HCT116 (cell line): Measurements from ENCODE around the gene CLEC3B. TPM values are rescaled to one million over a fixed set of nuclear protein-coding genes. Genes with fewer than 3 reads are reported as not detected.

Experiments used
- ATAC-seq: fragments of 200-7000 bp; cut with Tn5 transposase; 2 replicates; pipeline ENCODE4 v1.9.1; 2020; ENCODE audit warnings: mild to moderate bottlenecking, moderate library complexity
- BruUV-seq: library from RNA; stranded (reverse); fragments of 400-500 nt; replicated peaks from 2 replicates; lab custom pipeline; 2021; lab: Mats Ljungman, UMichigan
- CTCF ChIA-PET: fragments of 300-600 bp; sonication (Branson Sonifier 250); formaldehyde crosslinking; loops from one replicate; lab custom pipeline; 2021; ENCODE audit warnings: antibody characterized with exemption; lab: Charles Lee
- POLR2A ChIA-PET: fragments of 300-600, 350-600 bp; sonication (Branson Sonifier 250); formaldehyde crosslinking; loops from one replicate; lab custom pipeline; 2021; ENCODE audit warnings: antibody characterized with exemption; lab: Charles Lee
- RAD21 ChIA-PET, 2 experiments: fragments of 300-600 bp; sonication (Branson Sonifier 250); formaldehyde crosslinking; loops; one replicate each; lab custom pipeline; 2023; ENCODE audit warnings: low total read pairs in 2 of 2; ENCODE audit not compliant: uncharacterized antibody in 2 of 2, unreplicated experiment in 2 of 2, low non-redundant PET in 1 of 2; lab: Charles Lee
- DNase-seq: peaks from one replicate; pipeline ENCODE4 v3.0.0-alpha.2; 2010; ENCODE audit warnings: low read depth, low spot score
- H2AFZ ChIP-seq: fragments of 200-600 bp; shearing (Covaris generic), sonication (generic); 2 replicates; pipeline ENCODE4 v1.6.1; 2017; ENCODE audit warnings: low read depth, mixed run types, mixed read lengths, antibody characterized with exemption, low read length; ENCODE audit not compliant: poor library complexity, severe bottlenecking
- H3K27ac ChIP-seq: 2 replicates; pipeline ENCODE4 v1.5.1; 2012; ENCODE audit warnings: low read depth, low read length
- H3K27me3 ChIP-seq: fragments of 200-600 bp; sonication (generic); 2 replicates; pipeline ENCODE4 v1.6.1; 2016; ENCODE audit warnings: mixed run types, low read length, mixed read lengths; ENCODE audit not compliant: insufficient read depth
- H3K36me3 ChIP-seq, 2 experiments: fragments of 200-500 bp in 1 of 2; fragments of 200-600 bp in 1 of 2; sonication (Bioruptor generic) in 1 of 2; sonication (generic) in 1 of 2; 2 replicates each; pipeline versions ENCODE4 v1.5.1 to v1.6.1; 2014 to 2016; ENCODE audit warnings: low read length in 2 of 2, inconsistent platforms in 1 of 2, mixed read lengths in 1 of 2, mixed run types in 1 of 2; ENCODE audit not compliant: insufficient read depth in 2 of 2, control insufficient read depth in 1 of 2
- H3K4me1 ChIP-seq, 2 experiments: fragments of 200-600 bp in 1 of 2; sonication (generic) in 1 of 2; 2 replicates each; pipeline versions ENCODE4 v1.5.1 to v1.6.1; 2012 to 2017; ENCODE audit warnings: low read length in 2 of 2, inconsistent platforms in 1 of 2, mild to moderate bottlenecking in 1 of 2, mixed read lengths in 1 of 2, mixed run types in 1 of 2, moderate library complexity in 1 of 2; ENCODE audit not compliant: insufficient read depth in 2 of 2, control insufficient read depth in 1 of 2
- H3K4me2 ChIP-seq: fragments of 200-600 bp; sonication (generic); 2 replicates; pipeline ENCODE4 v1.6.1; 2017; ENCODE audit warnings: mixed run types, low read length, mixed read lengths
- H3K4me3 ChIP-seq, 2 experiments: fragments of 200-600 bp in 1 of 2; sonication (generic) in 1 of 2; replicated peaks in 1 of 2; 2 replicates each; pipeline ENCODE4 v1.5.1; 2011 to 2016; ENCODE audit warnings: low read length in 2 of 2, control low read depth in 1 of 2, low read depth in 1 of 2, mild to moderate bottlenecking in 1 of 2, mixed read lengths in 1 of 2, mixed run types in 1 of 2
- H3K79me2 ChIP-seq: fragments of 200-600 bp; sonication (generic); 2 replicates; pipeline ENCODE4 v1.6.1; 2017; ENCODE audit warnings: mild to moderate bottlenecking, mixed run types, low read length, moderate library complexity, mixed read lengths; ENCODE audit not compliant: insufficient read depth
- H3K9ac ChIP-seq: fragments of 200-600 bp; sonication (generic); 2 replicates; pipeline ENCODE4 v1.6.1; 2016; ENCODE audit warnings: low read length, mixed read lengths
- H3K9me2 ChIP-seq: fragments of 200-600 bp; sonication (generic), shearing (Covaris generic); 2 replicates; pipeline ENCODE4 v1.6.1; 2017; ENCODE audit warnings: mixed run types, mild to moderate bottlenecking, moderate library complexity; ENCODE audit not compliant: insufficient read depth
- H3K9me3 ChIP-seq, 2 experiments: fragments of 200-500 bp in 1 of 2; fragments of 200-600 bp in 1 of 2; sonication (Bioruptor generic) in 1 of 2; sonication (generic) in 1 of 2; 2 replicates each; pipeline ENCODE4 v1.6.1; 2014 to 2017; ENCODE audit warnings: low read length in 2 of 2, mixed read lengths in 2 of 2, inconsistent platforms in 1 of 2, low read depth in 1 of 2, mild to moderate bottlenecking in 1 of 2, mixed run types in 1 of 2, moderate library complexity in 1 of 2; ENCODE audit not compliant: control insufficient read depth in 1 of 2, insufficient read depth in 1 of 2
- H4K20me1 ChIP-seq: fragments of 200-600 bp; sonication (generic), shearing (Covaris generic); 2 replicates; pipeline ENCODE4 v1.6.1; 2017; ENCODE audit warnings: mixed run types, mild to moderate bottlenecking, moderate library complexity; ENCODE audit not compliant: insufficient read depth
- CEBPB ChIP-seq: IDR thresholded peaks from 2 replicates; pipeline ENCODE4 v1.6.1; 2012; ENCODE audit warnings: low read depth
- EGR1 ChIP-seq: IDR thresholded peaks from 2 replicates; pipeline ENCODE4 v1.6.1; 2012; ENCODE audit warnings: low read depth
- ELF1 ChIP-seq: IDR thresholded peaks from 2 replicates; pipeline ENCODE4 v1.6.1; 2012; ENCODE audit warnings: low read depth, borderline replicate concordance
- EZH2 ChIP-seq: fragments of 200-600 bp; sonication (generic); IDR thresholded peaks from 2 replicates; pipeline ENCODE4 v1.6.1; 2017; ENCODE audit warnings: antibody characterized with exemption, mixed run types
- EZH2phosphoT487 ChIP-seq: fragments of 200-600 bp; IDR thresholded peaks from 2 replicates; pipeline ENCODE4 v1.6.1; 2018; ENCODE audit warnings: antibody characterized with exemption, borderline replicate concordance
- FOSL1 ChIP-seq: IDR thresholded peaks from 2 replicates; pipeline ENCODE4 v1.6.1; 2012; ENCODE audit warnings: low read depth
- JUND ChIP-seq: IDR thresholded peaks from 2 replicates; pipeline ENCODE4 v1.6.1; 2012
- POLR2AphosphoS5 ChIP-seq: IDR thresholded peaks from 2 replicates; pipeline ENCODE4 v1.6.1; 2011; ENCODE audit warnings: mild to moderate bottlenecking, low read depth, low read length, moderate library complexity
- RAD21 ChIP-seq: IDR thresholded peaks from 2 replicates; pipeline ENCODE4 v1.6.1; 2012; ENCODE audit warnings: low read depth, mild to moderate bottlenecking
- SIN3A ChIP-seq: IDR thresholded peaks from 2 replicates; pipeline ENCODE4 v1.6.1; 2012; ENCODE audit warnings: low read depth
- SP1 ChIP-seq: IDR thresholded peaks from 2 replicates; pipeline ENCODE4 v1.6.1; 2012; ENCODE audit warnings: low read depth
- SRF ChIP-seq: IDR thresholded peaks from 2 replicates; pipeline ENCODE4 v1.6.1; 2012; ENCODE audit warnings: low read depth
- ZFX ChIP-seq: fragments of 450-650 bp; IDR thresholded peaks from 2 replicates; pipeline ENCODE4 v1.6.1; 2017
- intact Hi-C: fragments of 100-400 bp; cut with micrococcal nuclease; formaldehyde crosslinking; loops from 2 replicates; pipeline ENCODE4 v1.10.0; 2022
- total RNA-seq: library from RNA; stranded (reverse); gene quantifications from one replicate; pipeline ENCODE4 v1.2.1, GENCODE V29; 2021; ENCODE audit not compliant: unreplicated experiment
- TF ChIP-seq, protein P1 (sequence below): IDR thresholded peaks from 2 replicates; pipeline ENCODE4 v1.6.1; 2011; ENCODE audit warnings: mild to moderate bottlenecking, low read length, moderate library complexity; ENCODE audit not compliant: insufficient replicate concordance; ENCODE audit errors: extremely low read depth
- TF ChIP-seq, protein P2 (sequence below), 3 experiments: fragments of 200-600 bp in 1 of 3; sonication (generic) in 1 of 3; IDR thresholded peaks in 2 of 3; conservative IDR thresholded peaks in 1 of 3; 2 replicates each; pipeline ENCODE4 v1.5.1; 2012 to 2017; ENCODE audit warnings: low read depth in 2 of 3, low read length in 2 of 3, antibody characterized with exemption in 1 of 3, borderline replicate concordance in 1 of 3, control low read depth in 1 of 3, mild to moderate bottlenecking in 1 of 3, mixed read lengths in 1 of 3, mixed run types in 1 of 3, moderate library complexity in 1 of 3; ENCODE audit not compliant: insufficient read depth in 1 of 3
- TF ChIP-seq, protein P3 (sequence below): IDR thresholded peaks from 2 replicates; pipeline ENCODE4 v1.6.1; 2012

The CLEC3B gene
- total RNA-seq, 1 experiment from 2014 or later = 0.57 TPM

DNA sequence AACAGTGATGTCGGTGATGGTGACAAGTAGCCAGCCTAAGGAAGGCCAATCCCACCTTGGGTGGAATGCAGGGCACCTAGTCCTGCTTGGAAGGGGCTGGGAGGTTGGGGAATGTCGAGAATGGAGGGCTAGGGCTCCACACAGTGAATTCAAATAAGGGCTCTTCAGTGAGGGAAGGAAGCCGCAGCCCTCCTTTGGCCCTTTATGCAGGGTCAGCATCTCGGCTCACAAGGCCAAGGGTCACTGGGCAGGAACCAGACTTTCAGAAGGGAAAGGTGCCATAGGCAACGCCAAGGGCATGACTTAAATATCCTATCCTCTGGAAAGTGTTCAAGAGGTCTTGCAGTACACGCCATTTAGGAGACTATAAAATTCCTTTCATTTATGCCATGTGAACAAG is 56.9 kb downstream of the CLEC3B start:
- H3K9me2 ChIP-seq = no peaks in the 10 kb centered on the region
- no peak overlapping the region for H3K27ac ChIP-seq
- peaks cover 32 to 49% of the 10 kb centered on the region in 2 experiments for H3K36me3 ChIP-seq
- no peak for DNase-seq
- H4K20me1 ChIP-seq = no peaks in the 10 kb centered on the region
- no peaks in the 10 kb centered on the region for H3K9me3 ChIP-seq
- H3K4me1 ChIP-seq = peaks cover 0 to 10% of the 10 kb centered on the region in 2 experiments; a peak in 3 of 4 replicates
- intact Hi-C loops = no loop called here
- RAD21 ChIA-PET = no interaction called here
- no peak overlapping the region for H2AFZ ChIP-seq
- POLR2A ChIA-PET = no interaction called here
- H3K79me2 ChIP-seq = peaks cover 14% of the 10 kb centered on the region; the same call in 1 of the 2 replicates
- no peak overlapping the region for H3K4me2 ChIP-seq
- no TSS peak for BruUV-seq
- no peak overlapping the region for H3K4me3 ChIP-seq
- CTCF ChIA-PET = no interaction called here
- no peaks in the 10 kb centered on the region for H3K27me3 ChIP-seq
- ATAC-seq = no peak
- TF ChIP-seq FOSL1 = no peak
- TF ChIP-seq CEBPB = no peak
- no peak for TF ChIP-seq ZFX
- no peak overlapping the region for H3K9ac ChIP-seq

GRCh38 chr3:45084361-45084760 is 58.3 kb downstream of the CLEC3B start:
- peaks cover 43 to 57% of the 10 kb centered on the region in 2 experiments for H3K36me3 ChIP-seq
- H3K9me2 ChIP-seq = no peaks in the 10 kb centered on the region
- H2AFZ ChIP-seq = no peak overlapping the region
- no peaks in the 10 kb centered on the region for H3K27me3 ChIP-seq
- DNase-seq (no peak), ATAC-seq (no peak)
- peaks cover 0 to 2% of the 10 kb centered on the region in 2 experiments; a peak in 2 of 4 replicates for H3K4me1 ChIP-seq
- H3K79me2 ChIP-seq = peaks cover 21% of the 10 kb centered on the region; the same call in 1 of the 2 replicates
- H3K27ac ChIP-seq = no peak overlapping the region
- CTCF ChIA-PET = no interaction called here
- H3K9ac ChIP-seq = no peak overlapping the region
- no peaks in the 10 kb centered on the region for H3K9me3 ChIP-seq
- no peak overlapping the region for H3K4me2 ChIP-seq
- BruUV-seq = no TSS peak
- POLR2A ChIA-PET = no interaction called here
- intact Hi-C loops = no loop called here
- no peaks in the 10 kb centered on the region for H4K20me1 ChIP-seq
- no peak overlapping the region for H3K4me3 ChIP-seq
- RAD21 ChIA-PET = no interaction called here
- TF ChIP-seq FOSL1 (no peak), ELF1 (no peak), JUND (no peak), EGR1 (no peak), POLR2AphosphoS5 (no peak), CEBPB (no peak), SIN3A (no peak), SRF (no peak), EZH2phosphoT487 (no peak), SP1 (no peak), RAD21 (no peak), EZH2 (no peak)
- TF ChIP-seq, protein P1, sequence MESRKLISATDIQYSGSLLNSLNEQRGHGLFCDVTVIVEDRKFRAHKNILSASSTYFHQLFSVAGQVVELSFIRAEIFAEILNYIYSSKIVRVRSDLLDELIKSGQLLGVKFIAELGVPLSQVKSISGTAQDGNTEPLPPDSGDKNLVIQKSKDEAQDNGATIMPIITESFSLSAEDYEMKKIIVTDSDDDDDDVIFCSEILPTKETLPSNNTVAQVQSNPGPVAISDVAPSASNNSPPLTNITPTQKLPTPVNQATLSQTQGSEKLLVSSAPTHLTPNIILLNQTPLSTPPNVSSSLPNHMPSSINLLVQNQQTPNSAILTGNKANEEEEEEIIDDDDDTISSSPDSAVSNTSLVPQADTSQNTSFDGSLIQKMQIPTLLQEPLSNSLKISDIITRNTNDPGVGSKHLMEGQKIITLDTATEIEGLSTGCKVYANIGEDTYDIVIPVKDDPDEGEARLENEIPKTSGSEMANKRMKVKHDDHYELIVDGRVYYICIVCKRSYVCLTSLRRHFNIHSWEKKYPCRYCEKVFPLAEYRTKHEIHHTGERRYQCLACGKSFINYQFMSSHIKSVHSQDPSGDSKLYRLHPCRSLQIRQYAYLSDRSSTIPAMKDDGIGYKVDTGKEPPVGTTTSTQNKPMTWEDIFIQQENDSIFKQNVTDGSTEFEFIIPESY = no peak
- TF ChIP-seq, protein P2, sequence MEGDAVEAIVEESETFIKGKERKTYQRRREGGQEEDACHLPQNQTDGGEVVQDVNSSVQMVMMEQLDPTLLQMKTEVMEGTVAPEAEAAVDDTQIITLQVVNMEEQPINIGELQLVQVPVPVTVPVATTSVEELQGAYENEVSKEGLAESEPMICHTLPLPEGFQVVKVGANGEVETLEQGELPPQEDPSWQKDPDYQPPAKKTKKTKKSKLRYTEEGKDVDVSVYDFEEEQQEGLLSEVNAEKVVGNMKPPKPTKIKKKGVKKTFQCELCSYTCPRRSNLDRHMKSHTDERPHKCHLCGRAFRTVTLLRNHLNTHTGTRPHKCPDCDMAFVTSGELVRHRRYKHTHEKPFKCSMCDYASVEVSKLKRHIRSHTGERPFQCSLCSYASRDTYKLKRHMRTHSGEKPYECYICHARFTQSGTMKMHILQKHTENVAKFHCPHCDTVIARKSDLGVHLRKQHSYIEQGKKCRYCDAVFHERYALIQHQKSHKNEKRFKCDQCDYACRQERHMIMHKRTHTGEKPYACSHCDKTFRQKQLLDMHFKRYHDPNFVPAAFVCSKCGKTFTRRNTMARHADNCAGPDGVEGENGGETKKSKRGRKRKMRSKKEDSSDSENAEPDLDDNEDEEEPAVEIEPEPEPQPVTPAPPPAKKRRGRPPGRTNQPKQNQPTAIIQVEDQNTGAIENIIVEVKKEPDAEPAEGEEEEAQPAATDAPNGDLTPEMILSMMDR (IDR thresholded peaks at IDR 0.05 in 2 of 3, conservative IDR thresholded peaks at IDR 0.05 in 1 of 3; ENCODE audit: borderline replicate concordance in 1 of 3, insufficient read depth in 1 of 3, low read depth in 2 of 3, low read length in 2 of 3) = no peak
- TF ChIP-seq, protein P3, sequence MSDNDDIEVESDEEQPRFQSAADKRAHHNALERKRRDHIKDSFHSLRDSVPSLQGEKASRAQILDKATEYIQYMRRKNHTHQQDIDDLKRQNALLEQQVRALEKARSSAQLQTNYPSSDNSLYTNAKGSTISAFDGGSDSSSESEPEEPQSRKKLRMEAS = no peak
